Measurements from ENCODE around the gene ZNF616.

GRCh38 chr19:52176574-52176973 is 36.8 kb upstream of the ZNF616 start:
- TF ChIP-seq CTCF (IDR thresholded peaks at IDR 0.05 in 2 of 3, conservative IDR thresholded peaks at IDR 0.05 in 1 of 3; ENCODE audit: borderline replicate concordance in 1 of 3, insufficient read depth in 1 of 3, low read depth in 2 of 3, low read length in 2 of 3) (no peak), JUND (IDR thresholded peaks at IDR 0.05) (no peak), EZH2 (IDR thresholded peaks at IDR 0.05) (no peak), POLR2A (IDR thresholded peaks at IDR 0.05; ENCODE audit: borderline replicate concordance, extremely low read depth, insufficient read depth, insufficient read length) (no peak), RAD21 (IDR thresholded peaks at IDR 0.05; ENCODE audit: low read depth) (no peak), CEBPB (IDR thresholded peaks at IDR 0.05; ENCODE audit: low read depth) (no peak), ZFX (IDR thresholded peaks at IDR 0.05) (no peak), POLR2AphosphoS5 (IDR thresholded peaks at IDR 0.05; ENCODE audit: low read depth, low read length) (no peak), YY1 (IDR thresholded peaks at IDR 0.05; ENCODE audit: extremely low read depth, insufficient replicate concordance, low read depth, low read length) (no peak), SIN3A (IDR thresholded peaks at IDR 0.05; ENCODE audit: low read depth) (no peak), SP1 (IDR thresholded peaks at IDR 0.05; ENCODE audit: low read depth) (no peak), EGR1 (IDR thresholded peaks at IDR 0.05; ENCODE audit: low read depth) (no peak), ATF3 (IDR thresholded peaks at IDR 0.05) (no peak), REST (IDR thresholded peaks at IDR 0.05; ENCODE audit: low read depth) (no peak)

Data from HCT116 (cell line).